ENCODE data around the gene UTS2B.

Gene UTS2B

GRCh38 chr3:191328962-191329653 lies 1.2 kb downstream of the UTS2B start, which contains the start of gene CCDC50:
Gene CCDC50, plus strand, starts transcription at chr3:191329394. Its CDS starts 281 bp downstream, at chr3:191329675.
- peak within 1 kb of the TSS; percentile 77 to 98 (median 93) for H3K27ac ChIP-seq
- H3K4me3 ChIP-seq = peak within 1 kb of the TSS; percentile 58 to 83 (median 70)

- H3K4me3 ChIP-seq = peak overlapping the region; percentile 58 to 83 (median 70)
- peak overlapping the region in 16 of 21 experiments; percentile 77 to 98 (median 94) for H3K27ac ChIP-seq
These were observed 1.9 kb downstream of the UTS2B start for GRCh38 chr3:191328383-191328961.

GRCh38 chr3:191327526-191327925 lies 2.8 kb downstream of the UTS2B start:
- H3K4me3 ChIP-seq = no peak overlapping the region
- H3K27ac ChIP-seq = no peak overlapping the region

GRCh38 chr3:191324936-191325335 lies 5.4 kb downstream of the UTS2B start:
- no peak overlapping the region for H3K4me3 ChIP-seq
- H3K27ac ChIP-seq = no peak overlapping the region

- H3K4me3 ChIP-seq = no peak overlapping the region
These were observed 9.1 kb downstream of the UTS2B start for GRCh38 chr3:191321019-191321767.

GRCh38 chr3:191320316-191320715 lies 10.0 kb downstream of the UTS2B start:
- Histone ChIP-seq H3K4me3 (no peak overlapping the region), H3K27ac (no peak overlapping the region)

More at GRCh38 chr3:191321019-191321767, 9.1 kb downstream of the UTS2B start:
- H3K27ac ChIP-seq = no peak overlapping the region

GRCh38 chr3:191316876-191317603 lies 13.3 kb downstream of the UTS2B start:
- no peak overlapping the region for H3K27ac ChIP-seq
- H3K4me3 ChIP-seq = no peak overlapping the region

GRCh38 chr3:191314109-191314728 lies 16.1 kb downstream of the UTS2B start:
- no peak overlapping the region for H3K27ac ChIP-seq
- no peak overlapping the region for H3K4me3 ChIP-seq

- no peak overlapping the region for H3K27ac ChIP-seq
- no peak overlapping the region for H3K4me3 ChIP-seq
These were observed 17.0 kb downstream of the UTS2B start for GRCh38 chr3:191313296-191313695.

GRCh38 chr3:191307341-191307740 lies 23.0 kb downstream of the UTS2B start:
- Histone ChIP-seq H3K4me3 (no peak overlapping the region), H3K27ac (no peak overlapping the region)

GRCh38 chr3:191306428-191306827 lies 23.9 kb downstream of the UTS2B start:
- H3K27ac ChIP-seq = no peak overlapping the region
- H3K4me3 ChIP-seq = no peak overlapping the region

- H3K27ac ChIP-seq = peak overlapping the region in 1 of 21 experiments; percentile 13
- H3K4me3 ChIP-seq = no peak overlapping the region
These were observed 26.7 kb downstream of the UTS2B start for GRCh38 chr3:191303596-191303995.

- H3K4me3 ChIP-seq = no peak overlapping the region
- no peak overlapping the region for H3K27ac ChIP-seq
These were observed 27.9 kb downstream of the UTS2B start for GRCh38 chr3:191302451-191302850.

GRCh38 chr3:191301782-191302411 lies 28.4 kb downstream of the UTS2B start:
- H3K27ac ChIP-seq = no peak overlapping the region

GRCh38 chr3:191301017-191301416 lies 29.3 kb downstream of the UTS2B start:
- H3K27ac ChIP-seq = no peak overlapping the region

More at GRCh38 chr3:191301782-191302411, 28.4 kb downstream of the UTS2B start:
- H3K4me3 ChIP-seq = no peak overlapping the region

GRCh38 chr3:191300422-191300821 lies 29.9 kb downstream of the UTS2B start:
- Histone ChIP-seq H3K4me3 (no peak overlapping the region), H3K27ac (no peak overlapping the region)

More at GRCh38 chr3:191301017-191301416, 29.3 kb downstream of the UTS2B start:
- H3K4me3 ChIP-seq = no peak overlapping the region

- Histone ChIP-seq H3K4me3 (no peak overlapping the region), H3K27ac (no peak overlapping the region)
These were observed 31.5 kb downstream of the UTS2B start for GRCh38 chr3:191298846-191299245.

GRCh38 chr3:191296041-191296541 lies 34.2 kb downstream of the UTS2B start:
- H3K27ac ChIP-seq = no peak overlapping the region
- H3K4me3 ChIP-seq = no peak overlapping the region

GRCh38 chr3:191294291-191294690 lies 36.0 kb downstream of the UTS2B start:
- H3K27ac ChIP-seq = no peak overlapping the region

More at GRCh38 chr3:191294291-191294690, 36.0 kb downstream of the UTS2B start:
- no peak overlapping the region for H3K4me3 ChIP-seq

Data from skin epidermis (tissue), 12 donors.